CD4-positive, alpha-beta T cell treated with Interleukin-12 subunit alpha and Interleukin-12 subunit beta, for 1 hour (primary cell): ENCODE data around the gene PFKP.

Source experiments
- DNase-seq: peaks from one replicate; pipeline ENCODE4 v3.0.0-alpha.2; 2020

PFKP gene

GRCh38 chr10:3119796-3120459 lies 52.6 kb downstream of the PFKP start:
- no peak for DNase-seq

- no peak for DNase-seq
Observed at GRCh38 chr10:3122034-3122433, 54.7 kb downstream of the PFKP start.

GRCh38 chr10:3122486-3123205 lies 55.3 kb downstream of the PFKP start:
- DNase-seq = no peak

GRCh38 chr10:3123571-3124411 lies 56.4 kb downstream of the PFKP start:
- DNase-seq = no peak

- no peak for DNase-seq
Observed at GRCh38 chr10:3124412-3125175, 57.2 kb downstream of the PFKP start.

GRCh38 chr10:3125527-3126170 lies 58.3 kb downstream of the PFKP start:
- DNase-seq = no peak

- no peak for DNase-seq
Observed at GRCh38 chr10:3126249-3126648, 58.9 kb downstream of the PFKP start.

- no peak for DNase-seq
Observed at GRCh38 chr10:3126741-3127346, 59.5 kb downstream of the PFKP start.

GRCh38 chr10:3127921-3128320 lies 60.6 kb downstream of the PFKP start:
- no peak for DNase-seq

GRCh38 chr10:3128379-3129130 lies 61.2 kb downstream of the PFKP start:
- DNase-seq = no peak

GRCh38 chr10:3129581-3130340 lies 62.4 kb downstream of the PFKP start:
- DNase-seq = no peak

GRCh38 chr10:3131098-3131497 lies 63.8 kb downstream of the PFKP start:
- no peak for DNase-seq

GRCh38 chr10:3132036-3133025 lies 65.0 kb downstream of the PFKP start:
- DNase-seq = no peak

- no peak for DNase-seq
Observed at GRCh38 chr10:3133948-3134347, 66.6 kb downstream of the PFKP start.

GRCh38 chr10:3135006-3135405 lies 67.7 kb downstream of the PFKP start:
- no peak for DNase-seq

GRCh38 chr10:3136336-3136735 lies 69.0 kb downstream of the PFKP start:
- no peak for DNase-seq

GRCh38 chr10:3136763-3137611 lies 69.6 kb downstream of the PFKP start:
- DNase-seq = no peak
